22Rv1 (cell line): ENCODE results near the gene NLGN3.
A peak's percentile ranks its signal among the peaks of the same experiment; 100 is the strongest.

Experiments
- H3K27ac ChIP-seq: fragments of 450-650 bp; 2 replicates; pipeline ENCODE4 v1.5.1; 2017
- ZFX ChIP-seq: fragments of 450-650 bp; IDR thresholded peaks from 2 replicates; pipeline ENCODE4 v1.6.1; 2017; ENCODE audit warnings: antibody characterized with exemption, borderline replicate concordance
- TF ChIP-seq, protein P1 (sequence below): fragments of 450-650 bp; IDR thresholded peaks from 2 replicates; pipeline ENCODE4 v1.5.1; 2017; ENCODE audit warnings: mild to moderate bottlenecking

NLGN3 gene

DNA sequence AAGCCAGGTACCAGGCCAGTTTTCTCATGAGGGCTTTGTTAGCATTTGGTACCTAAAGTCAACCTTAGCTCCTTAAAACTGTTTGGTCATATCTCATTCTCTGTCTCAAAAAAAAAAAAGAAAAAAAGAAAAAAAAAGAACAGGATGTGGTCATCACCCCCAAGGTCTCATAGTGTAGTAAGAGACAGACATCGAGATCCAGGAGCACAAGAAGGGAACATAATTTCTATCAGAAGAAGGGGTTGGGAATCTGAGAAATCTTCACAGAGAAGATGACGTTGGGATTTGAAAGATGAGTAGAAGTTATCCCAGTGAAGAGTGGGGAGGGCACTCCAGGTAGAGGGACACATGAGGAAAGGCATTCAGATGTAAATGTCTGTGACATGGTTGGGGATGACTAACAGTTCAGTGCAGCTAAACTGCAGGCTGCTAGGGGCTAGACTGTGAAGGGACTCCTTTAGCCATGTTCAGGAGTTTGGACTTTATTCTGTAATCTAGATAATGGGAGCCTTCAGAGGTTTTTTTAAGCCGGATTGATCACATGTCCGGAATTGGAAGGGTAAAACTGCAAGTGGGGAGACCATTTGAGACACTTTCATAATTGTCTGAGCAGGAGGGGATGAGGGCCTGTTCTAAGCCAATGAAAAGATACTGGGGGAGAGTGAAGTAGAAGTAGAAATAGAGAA, 51.5 kb downstream of the NLGN3 start:
- H3K27ac ChIP-seq = no peak overlapping the region
- no peak for TF ChIP-seq ZFX
- TF ChIP-seq, protein P1, sequence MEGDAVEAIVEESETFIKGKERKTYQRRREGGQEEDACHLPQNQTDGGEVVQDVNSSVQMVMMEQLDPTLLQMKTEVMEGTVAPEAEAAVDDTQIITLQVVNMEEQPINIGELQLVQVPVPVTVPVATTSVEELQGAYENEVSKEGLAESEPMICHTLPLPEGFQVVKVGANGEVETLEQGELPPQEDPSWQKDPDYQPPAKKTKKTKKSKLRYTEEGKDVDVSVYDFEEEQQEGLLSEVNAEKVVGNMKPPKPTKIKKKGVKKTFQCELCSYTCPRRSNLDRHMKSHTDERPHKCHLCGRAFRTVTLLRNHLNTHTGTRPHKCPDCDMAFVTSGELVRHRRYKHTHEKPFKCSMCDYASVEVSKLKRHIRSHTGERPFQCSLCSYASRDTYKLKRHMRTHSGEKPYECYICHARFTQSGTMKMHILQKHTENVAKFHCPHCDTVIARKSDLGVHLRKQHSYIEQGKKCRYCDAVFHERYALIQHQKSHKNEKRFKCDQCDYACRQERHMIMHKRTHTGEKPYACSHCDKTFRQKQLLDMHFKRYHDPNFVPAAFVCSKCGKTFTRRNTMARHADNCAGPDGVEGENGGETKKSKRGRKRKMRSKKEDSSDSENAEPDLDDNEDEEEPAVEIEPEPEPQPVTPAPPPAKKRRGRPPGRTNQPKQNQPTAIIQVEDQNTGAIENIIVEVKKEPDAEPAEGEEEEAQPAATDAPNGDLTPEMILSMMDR = no peak

DNA sequence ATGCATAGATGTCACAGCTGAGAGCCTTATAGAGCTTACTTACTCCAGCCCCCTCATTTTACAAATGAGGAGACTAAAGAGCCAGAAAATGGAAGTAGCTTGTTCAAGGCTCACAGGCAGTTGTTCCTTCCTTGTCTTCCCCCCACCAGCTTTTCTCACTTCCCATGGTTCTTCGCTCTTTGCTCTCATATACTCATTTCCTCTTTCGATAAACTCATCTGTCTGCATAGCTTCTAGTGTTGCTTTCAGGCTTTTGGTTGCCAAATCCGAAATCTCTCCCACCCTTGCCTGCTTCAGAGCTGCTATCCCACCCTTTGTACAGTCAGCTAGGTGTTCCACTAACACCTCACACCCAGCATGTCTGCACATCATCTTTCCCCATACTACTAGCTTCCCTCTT, 53.4 kb downstream of the NLGN3 start:
- no peak overlapping the region for H3K27ac ChIP-seq
- TF ChIP-seq ZFX = no peak
- TF ChIP-seq, protein P1 = no peak

DNA sequence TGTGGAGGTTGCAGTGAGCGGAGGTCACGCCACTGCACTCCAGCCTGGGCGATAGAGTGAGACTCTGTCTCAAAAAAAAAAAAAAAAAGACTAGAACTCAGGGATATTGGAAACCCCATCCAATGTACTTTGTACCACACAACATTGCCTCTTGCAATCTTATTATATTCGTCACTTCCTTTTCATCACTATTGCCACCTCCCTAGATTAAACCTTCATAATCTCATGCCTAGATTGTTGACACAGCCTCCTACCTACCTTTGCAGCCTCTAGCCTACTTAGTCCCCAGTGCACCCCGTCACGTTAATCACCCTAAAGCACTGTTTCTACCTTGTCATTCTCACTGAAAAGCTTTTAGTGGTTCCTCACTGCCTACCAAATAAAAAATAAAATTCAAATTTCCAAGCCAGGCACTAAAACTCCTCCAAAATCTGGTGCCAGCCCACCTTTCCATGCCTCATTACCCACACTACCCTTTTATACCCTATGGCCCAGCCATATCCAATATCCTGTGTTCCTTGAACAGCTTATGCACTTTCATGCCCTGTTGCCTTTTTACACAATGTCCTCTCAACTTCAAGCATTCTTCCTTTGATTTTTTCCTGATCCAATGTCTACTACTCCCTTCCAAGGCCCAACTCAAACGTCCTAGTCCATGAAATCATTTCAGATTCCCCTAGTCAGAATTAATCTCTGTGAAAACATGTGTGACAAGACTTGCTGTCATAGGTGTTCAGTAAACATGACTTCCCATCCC, 54.8 kb downstream of the NLGN3 start:
- no peak overlapping the region for H3K27ac ChIP-seq
- no peak for TF ChIP-seq ZFX

DNA sequence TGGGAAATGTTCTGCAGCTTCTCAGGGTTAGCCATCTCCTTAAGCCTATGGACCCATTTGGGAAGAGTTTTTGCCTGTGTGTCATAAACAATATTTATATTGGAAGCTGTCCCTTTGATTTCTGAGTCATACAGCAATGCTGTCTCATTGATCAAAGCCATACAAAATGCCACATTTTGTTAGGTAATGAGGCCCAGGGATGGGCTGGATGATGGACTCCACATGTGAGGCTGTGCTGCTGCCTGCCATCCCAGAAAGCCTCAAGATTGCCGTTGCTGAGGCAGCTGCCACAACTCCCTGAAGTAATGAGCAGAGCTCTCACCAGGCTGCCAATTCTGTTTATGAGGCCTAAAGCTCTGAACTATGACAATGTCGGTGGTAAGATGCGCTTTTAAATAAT, 66.2 kb downstream of the NLGN3 start:
- H3K27ac ChIP-seq = no peak overlapping the region
- TF ChIP-seq ZFX = no peak
- TF ChIP-seq, protein P1 = no peak

DNA sequence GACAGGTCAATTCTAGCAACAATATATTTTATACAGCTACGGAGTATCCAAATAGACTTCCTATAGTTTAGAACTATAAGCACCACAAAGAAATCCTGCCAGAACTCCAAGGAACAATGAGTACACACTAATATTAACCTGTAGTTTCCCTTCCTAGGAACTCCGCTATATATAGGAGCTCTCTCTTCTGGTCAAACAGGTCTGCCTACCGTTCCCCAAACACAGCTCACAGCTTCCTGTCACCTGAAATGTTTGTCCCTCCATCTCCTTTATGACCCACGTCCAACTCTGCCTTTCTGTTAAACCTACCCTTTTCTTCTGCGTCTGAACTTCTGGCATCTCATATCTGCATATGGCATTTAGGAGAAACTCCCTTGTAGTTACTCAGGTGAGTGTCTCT, 67.9 kb downstream of the NLGN3 start:
- TF ChIP-seq, protein P1 = no peak
- TF ChIP-seq ZFX = no peak
- no peak overlapping the region for H3K27ac ChIP-seq

DNA sequence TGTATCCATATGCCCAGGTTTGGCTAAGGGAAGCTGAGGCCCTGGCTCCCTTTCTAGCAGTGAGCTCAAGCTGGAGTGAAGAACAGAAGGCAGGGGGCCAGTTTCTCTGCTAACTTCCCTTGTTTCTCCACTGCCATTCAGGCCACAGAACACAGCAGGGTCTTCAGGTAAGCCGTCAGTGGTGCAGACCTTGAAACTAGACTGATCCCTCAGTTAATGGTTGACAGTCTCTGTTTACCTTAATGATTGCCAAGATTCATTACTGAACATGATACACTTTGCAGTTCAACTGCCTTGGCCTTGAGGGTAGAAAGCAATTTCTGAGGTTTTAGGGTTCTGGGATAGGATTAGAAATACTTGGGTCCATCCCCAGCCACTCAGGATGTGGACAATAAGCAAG, 69.5 kb downstream of the NLGN3 start:
- H3K27ac ChIP-seq = peak overlapping the region; percentile 58

DNA sequence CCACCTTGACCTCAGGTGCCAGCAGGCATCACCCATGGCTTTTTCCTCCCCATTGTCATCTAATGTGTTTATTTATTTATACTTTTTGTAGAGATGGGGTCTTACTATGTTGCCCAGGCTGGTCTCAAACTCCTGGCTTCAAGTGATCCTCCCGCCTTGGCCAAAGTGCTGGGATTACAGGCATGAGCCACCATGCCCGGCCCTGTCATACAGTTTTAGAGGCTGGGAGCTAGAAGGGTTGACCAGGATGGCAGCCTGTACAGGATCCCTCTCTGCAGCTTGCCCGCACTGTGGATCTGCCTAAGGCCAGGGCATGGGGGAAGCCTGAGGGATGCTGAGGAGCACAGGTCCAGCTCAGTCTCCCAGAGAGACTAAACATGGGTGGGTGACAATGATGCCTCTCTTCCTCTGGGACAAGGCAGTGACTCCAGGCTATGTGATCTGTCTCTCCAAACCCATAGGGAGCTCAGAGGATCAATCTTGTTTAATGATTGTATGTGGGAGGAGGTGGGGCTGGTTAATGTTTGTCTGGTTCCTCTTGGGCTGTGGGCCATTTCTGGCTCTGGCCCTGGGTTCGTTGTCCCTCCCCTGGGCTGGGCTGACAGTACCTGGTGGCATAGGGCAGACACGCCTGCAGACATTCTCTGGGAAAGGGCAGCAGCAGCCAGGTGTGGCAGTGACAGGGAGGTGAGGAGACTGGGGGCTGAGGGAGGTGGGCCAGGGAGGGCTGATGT, 70.1 kb downstream of the NLGN3 start:
- TF ChIP-seq ZFX = no peak
- TF ChIP-seq, protein P1 = no peak
- peak overlapping the region; percentile 58 for H3K27ac ChIP-seq

More for the DNA sequence above, 69.5 kb downstream of the NLGN3 start:
- TF ChIP-seq, protein P1 = no peak
- TF ChIP-seq ZFX = no peak
